Measurements from ENCODE around the gene RREB1. TPM values are rescaled to one million over a fixed set of nuclear protein-coding genes. Genes with fewer than 3 reads are reported as not detected.

The RREB1 gene
- polyA plus RNA-seq, 2 donors, result 13.0 to 19.7 TPM

DNA sequence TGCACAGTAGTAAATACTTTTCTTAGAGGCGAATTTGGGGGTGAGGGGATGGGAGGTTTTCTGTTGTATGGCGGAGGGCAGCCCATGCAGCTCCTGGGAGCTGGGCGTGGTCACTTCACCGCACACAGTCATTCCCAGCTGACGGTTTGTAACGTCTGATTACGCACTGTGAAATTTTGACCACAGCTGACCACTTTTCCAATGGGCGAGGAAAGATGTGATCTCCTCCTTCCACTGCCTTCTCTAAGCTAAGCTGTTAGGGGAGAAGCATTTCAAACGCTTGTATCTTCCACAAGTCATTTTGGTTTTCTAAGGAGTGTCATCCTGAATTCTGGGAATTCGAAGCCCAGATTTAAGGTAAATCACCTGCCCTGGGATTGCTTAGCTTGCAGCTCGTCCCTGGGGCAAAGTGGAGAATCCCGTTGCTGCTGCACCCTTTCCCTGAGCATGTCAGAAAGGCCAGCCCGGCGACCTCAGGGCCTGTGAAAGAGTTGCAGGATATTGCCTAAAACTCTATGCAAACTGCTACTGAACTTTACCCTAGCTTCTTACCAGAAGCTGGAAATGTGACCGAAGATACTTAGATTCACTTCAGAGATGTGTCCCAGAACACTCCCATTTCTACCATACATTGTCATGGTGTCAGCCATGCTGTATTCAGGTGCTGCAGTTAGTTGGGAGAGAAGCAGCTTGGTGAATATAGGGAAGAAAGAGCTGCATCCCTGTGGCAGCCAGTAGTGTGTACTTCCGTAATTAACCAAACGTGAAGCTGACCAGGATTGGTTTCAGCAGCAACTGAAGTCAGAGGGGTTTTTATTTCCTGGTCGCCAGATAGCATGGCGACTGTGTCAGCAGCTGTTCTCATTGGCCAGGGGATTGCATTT, 58.9 kb downstream of the RREB1 start:
- Histone ChIP-seq H3K36me3 (ENCODE audit: control insufficient read depth in 2 of 2, insufficient read depth in 2 of 2, low read length in 1 of 2) (no peaks in the 10 kb centered on the region), H3K4me1 (ENCODE audit: control insufficient read depth in 2 of 2, insufficient read depth in 2 of 2, low read length in 1 of 2) (peaks cover 10 to 24% of the 10 kb centered on the region in 2 donors), H3K27ac (ENCODE audit: low read depth in 2 of 2, low read length in 1 of 2) (peak overlapping the region; percentile 9 to 48), H3K9me3 (ENCODE audit: control insufficient read depth in 2 of 2, insufficient read depth in 1 of 2, low read depth in 1 of 2, low read length in 1 of 2) (no peaks in the 10 kb centered on the region), H3K27me3 (ENCODE audit: control insufficient read depth in 1 of 2, insufficient read depth in 2 of 2, low read length in 2 of 2) (no peaks in the 10 kb centered on the region), H3K4me3 (ENCODE audit: low read depth in 1 of 2, low read length in 2 of 2) (no peak overlapping the region)
- 67 to 72% methylated on average over 19 of the region's 19 CpGs for WGBS, 2 donors

DNA sequence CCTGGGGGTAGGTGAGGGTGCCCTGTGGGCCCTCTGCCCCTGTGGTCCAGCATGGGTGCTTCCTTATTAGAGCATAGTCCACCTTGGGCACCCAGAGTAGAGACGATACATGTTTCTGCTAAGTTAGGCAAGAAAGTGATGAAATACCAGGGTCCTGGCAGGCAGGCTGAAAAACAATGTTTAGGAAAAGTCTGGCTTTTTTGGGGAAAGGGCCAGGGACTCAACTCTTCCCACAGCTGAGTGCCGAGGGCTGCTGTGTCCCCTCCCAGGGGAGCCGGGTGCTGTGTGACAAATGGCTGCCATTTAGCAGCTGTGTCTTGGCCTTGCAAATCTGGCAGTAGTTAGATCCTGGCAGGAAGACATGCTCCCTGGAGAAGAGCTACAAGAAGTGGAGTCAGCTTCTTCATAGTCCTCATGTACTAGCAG, 61.5 kb downstream of the RREB1 start:
- 24 to 42% methylated on average over 3 of the region's 3 CpGs for WGBS, 2 donors
- no peaks in the 10 kb centered on the region for H3K36me3 ChIP-seq (ENCODE audit: control insufficient read depth in 2 of 2, insufficient read depth in 2 of 2, low read length in 1 of 2)
- no peaks in the 10 kb centered on the region for H3K9me3 ChIP-seq (ENCODE audit: control insufficient read depth in 2 of 2, insufficient read depth in 1 of 2, low read depth in 1 of 2, low read length in 1 of 2)
- H3K4me1 ChIP-seq (ENCODE audit: control insufficient read depth in 2 of 2, insufficient read depth in 2 of 2, low read length in 1 of 2), result peaks cover 16 to 21% of the 10 kb centered on the region in 2 donors
- no peaks in the 10 kb centered on the region for H3K27me3 ChIP-seq (ENCODE audit: control insufficient read depth in 1 of 2, insufficient read depth in 2 of 2, low read length in 2 of 2)
- H3K27ac ChIP-seq (ENCODE audit: low read depth in 2 of 2, low read length in 1 of 2), result peak overlapping the region; percentile 5 to 67
- H3K4me3 ChIP-seq (ENCODE audit: low read depth in 1 of 2, low read length in 2 of 2), result no peak overlapping the region

DNA sequence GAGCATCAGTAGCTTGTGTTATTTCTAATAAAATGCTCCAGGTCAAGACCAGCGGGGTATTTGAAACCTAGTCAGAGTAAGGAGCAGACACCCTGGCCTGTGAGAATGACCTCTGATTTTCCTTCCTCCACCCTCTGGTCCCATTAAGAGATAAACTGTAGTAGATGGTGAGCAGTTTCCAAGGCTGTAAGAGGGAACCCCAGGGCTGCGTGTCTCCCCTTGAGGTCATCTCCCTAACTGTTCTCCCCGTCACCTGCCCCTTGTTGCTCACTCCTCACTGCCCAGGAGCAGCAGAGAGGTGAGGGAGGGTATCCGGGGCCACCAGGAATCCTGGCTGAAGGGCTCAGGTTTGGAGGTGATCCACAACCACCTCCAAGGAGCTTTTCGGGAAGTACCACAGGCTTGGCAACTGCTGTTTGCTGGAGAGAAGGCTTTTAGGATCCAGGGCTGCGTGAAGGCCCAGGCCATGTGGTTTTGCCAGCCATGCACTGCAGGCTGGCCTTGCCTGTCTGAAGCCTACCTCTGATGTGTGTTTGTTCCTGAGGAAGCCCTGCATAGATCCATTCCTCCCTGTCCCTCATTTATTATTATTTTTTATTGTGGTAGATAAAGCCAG, 62.5 kb downstream of the RREB1 start:
- 80 to 86% methylated on average over 6 of the region's 6 CpGs for WGBS, 2 donors

DNA sequence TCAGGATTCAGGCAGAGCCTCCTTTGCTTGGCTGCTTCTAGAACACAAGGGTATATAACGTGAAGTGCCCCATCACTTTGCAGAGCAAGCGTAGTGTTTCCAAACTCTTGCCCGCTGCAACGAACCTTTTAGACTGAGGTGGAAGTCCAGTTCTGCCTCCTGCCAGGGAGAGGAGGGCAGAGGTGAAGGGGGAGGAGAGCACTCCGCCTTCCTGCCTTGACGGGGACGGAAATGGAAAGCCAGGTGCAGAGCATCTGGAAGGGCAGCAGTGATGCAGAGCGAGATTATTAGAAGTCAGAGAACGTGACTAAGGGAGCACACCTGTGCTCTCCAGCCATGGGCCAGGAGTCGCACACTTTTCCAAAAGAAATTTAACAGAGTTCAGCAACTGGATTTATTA, 63.4 kb downstream of the RREB1 start:
- Histone ChIP-seq H3K27me3 (ENCODE audit: control insufficient read depth in 1 of 2, insufficient read depth in 2 of 2, low read length in 2 of 2) (no peaks in the 10 kb centered on the region), H3K9me3 (ENCODE audit: control insufficient read depth in 2 of 2, insufficient read depth in 1 of 2, low read depth in 1 of 2, low read length in 1 of 2) (no peaks in the 10 kb centered on the region), H3K4me1 (ENCODE audit: control insufficient read depth in 2 of 2, insufficient read depth in 2 of 2, low read length in 1 of 2) (peaks cover 16 to 18% of the 10 kb centered on the region in 2 donors), H3K27ac (ENCODE audit: low read depth in 2 of 2, low read length in 1 of 2) (peak overlapping the region in 1 of 2 donors; percentile 26), H3K36me3 (ENCODE audit: control insufficient read depth in 2 of 2, insufficient read depth in 2 of 2, low read length in 1 of 2) (no peaks in the 10 kb centered on the region), H3K4me3 (ENCODE audit: low read depth in 1 of 2, low read length in 2 of 2) (no peak overlapping the region)
- WGBS, 2 donors, result 71 to 84% methylated on average over 10 of the region's 10 CpGs

More for the DNA sequence above, 62.5 kb downstream of the RREB1 start:
- Histone ChIP-seq H3K27me3 (ENCODE audit: control insufficient read depth in 1 of 2, insufficient read depth in 2 of 2, low read length in 2 of 2) (no peaks in the 10 kb centered on the region), H3K36me3 (ENCODE audit: control insufficient read depth in 2 of 2, insufficient read depth in 2 of 2, low read length in 1 of 2) (no peaks in the 10 kb centered on the region), H3K4me1 (ENCODE audit: control insufficient read depth in 2 of 2, insufficient read depth in 2 of 2, low read length in 1 of 2) (peaks cover 16 to 18% of the 10 kb centered on the region in 2 donors), H3K27ac (ENCODE audit: low read depth in 2 of 2, low read length in 1 of 2) (peak overlapping the region in 1 of 2 donors; percentile 75), H3K4me3 (ENCODE audit: low read depth in 1 of 2, low read length in 2 of 2) (no peak overlapping the region), H3K9me3 (ENCODE audit: control insufficient read depth in 2 of 2, insufficient read depth in 1 of 2, low read depth in 1 of 2, low read length in 1 of 2) (no peaks in the 10 kb centered on the region)

DNA sequence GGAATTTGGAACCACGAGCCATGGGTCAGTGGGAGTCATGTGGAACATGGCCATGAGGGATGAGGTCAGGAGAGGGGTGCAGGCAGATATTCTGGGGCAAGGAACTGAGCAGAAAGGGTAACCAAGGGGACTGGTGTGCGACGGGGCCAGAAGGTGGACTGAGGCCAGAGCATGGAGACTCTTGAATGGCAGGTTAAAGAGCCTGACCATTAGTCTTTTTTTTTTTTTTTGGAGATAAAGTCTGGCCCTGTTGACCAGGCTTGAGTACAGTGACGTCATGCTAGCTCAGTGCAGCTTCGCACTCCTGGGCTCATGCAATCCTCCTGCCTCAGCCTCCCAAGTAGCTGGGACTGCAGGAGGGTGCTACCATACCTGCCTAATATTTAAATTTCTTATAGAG, 64.0 kb downstream of the RREB1 start:
- Histone ChIP-seq H3K4me3 (ENCODE audit: low read depth in 1 of 2, low read length in 2 of 2) (no peak overlapping the region), H3K27ac (ENCODE audit: low read depth in 2 of 2, low read length in 1 of 2) (no peak overlapping the region), H3K9me3 (ENCODE audit: control insufficient read depth in 2 of 2, insufficient read depth in 1 of 2, low read depth in 1 of 2, low read length in 1 of 2) (no peaks in the 10 kb centered on the region), H3K36me3 (ENCODE audit: control insufficient read depth in 2 of 2, insufficient read depth in 2 of 2, low read length in 1 of 2) (peaks cover 0 to 3% of the 10 kb centered on the region in 2 donors), H3K4me1 (ENCODE audit: control insufficient read depth in 2 of 2, insufficient read depth in 2 of 2, low read length in 1 of 2) (peaks cover 14 to 16% of the 10 kb centered on the region in 2 donors), H3K27me3 (ENCODE audit: control insufficient read depth in 1 of 2, insufficient read depth in 2 of 2, low read length in 2 of 2) (no peaks in the 10 kb centered on the region)
- 94 to 97% methylated on average over 5 of the region's 5 CpGs for WGBS, 2 donors

DNA sequence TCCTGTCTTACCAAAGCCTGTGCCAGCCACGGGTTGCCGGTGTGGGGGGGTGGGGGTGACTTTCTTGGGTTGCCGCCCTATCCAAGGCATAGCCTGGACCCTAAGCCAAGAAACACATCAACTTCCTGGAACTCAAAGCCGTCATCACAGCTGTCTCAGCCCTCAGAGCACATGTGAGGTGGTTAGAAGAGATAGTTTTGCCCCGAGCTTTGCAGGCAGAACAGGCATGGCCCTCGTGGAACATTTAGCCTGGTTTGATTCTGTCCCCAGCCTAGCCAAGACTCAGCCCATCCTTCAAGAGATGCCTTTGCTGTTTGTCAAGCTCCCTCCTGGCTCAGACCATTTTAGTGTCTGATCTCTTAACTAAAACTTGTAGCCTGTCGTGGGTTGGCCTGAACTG, 64.9 kb downstream of the RREB1 start:
- 58 to 61% methylated on average over 7 of the region's 7 CpGs for WGBS, 2 donors
- H3K27ac ChIP-seq (ENCODE audit: low read depth in 2 of 2, low read length in 1 of 2), result peak overlapping the region in 1 of 2 donors; percentile 57
- peaks cover 14 to 16% of the 10 kb centered on the region in 2 donors for H3K4me1 ChIP-seq (ENCODE audit: control insufficient read depth in 2 of 2, insufficient read depth in 2 of 2, low read length in 1 of 2)
- H3K27me3 ChIP-seq (ENCODE audit: control insufficient read depth in 1 of 2, insufficient read depth in 2 of 2, low read length in 2 of 2), result no peaks in the 10 kb centered on the region
- H3K9me3 ChIP-seq (ENCODE audit: control insufficient read depth in 2 of 2, insufficient read depth in 1 of 2, low read depth in 1 of 2, low read length in 1 of 2), result no peaks in the 10 kb centered on the region
- no peak overlapping the region for H3K4me3 ChIP-seq (ENCODE audit: low read depth in 1 of 2, low read length in 2 of 2)
- peaks cover 0 to 3% of the 10 kb centered on the region in 2 donors for H3K36me3 ChIP-seq (ENCODE audit: control insufficient read depth in 2 of 2, insufficient read depth in 2 of 2, low read length in 1 of 2)

DNA sequence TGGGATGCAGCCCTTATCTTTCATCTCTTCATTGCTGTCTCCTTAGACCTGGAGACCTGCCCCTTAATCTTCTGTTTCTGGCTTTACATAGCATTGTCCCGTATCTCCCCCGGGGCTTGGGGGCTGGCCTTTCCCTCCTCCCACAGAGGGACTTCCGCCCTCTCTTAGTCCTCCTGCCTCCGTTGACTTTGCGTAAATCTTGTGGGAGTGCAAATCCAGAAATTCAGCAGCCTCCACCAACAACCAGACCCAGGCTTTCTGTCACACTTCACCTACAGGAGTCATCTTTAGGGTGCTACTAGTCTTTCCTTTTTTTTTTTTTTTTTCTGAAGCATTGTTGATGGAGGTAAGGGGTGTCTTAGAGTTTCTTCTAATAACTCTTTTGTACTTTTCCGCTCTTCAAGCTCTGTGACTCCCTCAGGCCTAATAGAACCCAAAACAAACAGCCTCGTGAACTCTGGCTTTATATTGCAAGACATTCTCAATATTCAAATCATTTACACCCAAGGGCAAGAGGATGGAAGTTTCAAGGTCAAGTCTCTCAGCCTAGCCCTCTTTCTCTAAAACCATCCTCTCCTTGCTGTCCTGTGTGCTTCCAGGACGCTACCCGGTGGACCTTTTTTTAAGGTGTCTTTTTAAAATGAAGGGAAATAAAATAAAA, 66.2 kb downstream of the RREB1 start:
- WGBS, 2 donors, result 67 to 76% methylated on average over 9 of the region's 9 CpGs
- Histone ChIP-seq H3K4me1 (ENCODE audit: control insufficient read depth in 2 of 2, insufficient read depth in 2 of 2, low read length in 1 of 2) (peaks cover 11 to 12% of the 10 kb centered on the region in 2 donors), H3K27ac (ENCODE audit: low read depth in 2 of 2, low read length in 1 of 2) (no peak overlapping the region)

DNA sequence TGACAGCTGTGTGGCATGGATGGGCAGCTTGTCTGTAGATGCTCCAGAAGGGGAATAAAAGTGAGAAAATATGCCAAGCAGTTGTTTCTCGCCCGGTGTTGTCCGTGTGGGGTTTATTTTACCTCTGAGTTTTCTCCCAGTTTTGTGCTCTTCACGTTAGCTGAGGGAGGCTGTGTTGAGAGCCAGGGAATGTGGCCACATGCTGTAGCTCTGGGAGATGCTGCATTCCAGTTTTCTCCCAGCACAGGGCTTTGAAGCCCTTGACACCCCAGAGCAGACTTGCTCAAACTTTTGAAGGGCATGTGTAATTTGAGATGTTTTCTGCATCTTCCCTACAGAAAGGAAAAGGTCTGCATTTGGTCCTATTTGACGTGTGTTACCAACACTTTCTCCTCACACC, 67.7 kb downstream of the RREB1 start:
- peaks cover 4 to 8% of the 10 kb centered on the region in 2 donors for H3K4me1 ChIP-seq (ENCODE audit: control insufficient read depth in 2 of 2, insufficient read depth in 2 of 2, low read length in 1 of 2)
- H3K4me3 ChIP-seq (ENCODE audit: low read depth in 1 of 2, low read length in 2 of 2), result no peak overlapping the region
- H3K27me3 ChIP-seq (ENCODE audit: control insufficient read depth in 1 of 2, insufficient read depth in 2 of 2, low read length in 2 of 2), result no peaks in the 10 kb centered on the region
- H3K27ac ChIP-seq (ENCODE audit: low read depth in 2 of 2, low read length in 1 of 2), result no peak overlapping the region
- WGBS, 2 donors, result 72 to 84% methylated on average over 5 of the region's 5 CpGs
- no peaks in the 10 kb centered on the region for H3K9me3 ChIP-seq (ENCODE audit: control insufficient read depth in 2 of 2, insufficient read depth in 1 of 2, low read depth in 1 of 2, low read length in 1 of 2)
- peaks cover 3 to 5% of the 10 kb centered on the region in 2 donors for H3K36me3 ChIP-seq (ENCODE audit: control insufficient read depth in 2 of 2, insufficient read depth in 2 of 2, low read length in 1 of 2)

More for the DNA sequence above, 66.2 kb downstream of the RREB1 start:
- Histone ChIP-seq H3K4me3 (ENCODE audit: low read depth in 1 of 2, low read length in 2 of 2) (no peak overlapping the region), H3K9me3 (ENCODE audit: control insufficient read depth in 2 of 2, insufficient read depth in 1 of 2, low read depth in 1 of 2, low read length in 1 of 2) (no peaks in the 10 kb centered on the region), H3K36me3 (ENCODE audit: control insufficient read depth in 2 of 2, insufficient read depth in 2 of 2, low read length in 1 of 2) (peaks cover 0 to 3% of the 10 kb centered on the region in 2 donors), H3K27me3 (ENCODE audit: control insufficient read depth in 1 of 2, insufficient read depth in 2 of 2, low read length in 2 of 2) (no peaks in the 10 kb centered on the region)

DNA sequence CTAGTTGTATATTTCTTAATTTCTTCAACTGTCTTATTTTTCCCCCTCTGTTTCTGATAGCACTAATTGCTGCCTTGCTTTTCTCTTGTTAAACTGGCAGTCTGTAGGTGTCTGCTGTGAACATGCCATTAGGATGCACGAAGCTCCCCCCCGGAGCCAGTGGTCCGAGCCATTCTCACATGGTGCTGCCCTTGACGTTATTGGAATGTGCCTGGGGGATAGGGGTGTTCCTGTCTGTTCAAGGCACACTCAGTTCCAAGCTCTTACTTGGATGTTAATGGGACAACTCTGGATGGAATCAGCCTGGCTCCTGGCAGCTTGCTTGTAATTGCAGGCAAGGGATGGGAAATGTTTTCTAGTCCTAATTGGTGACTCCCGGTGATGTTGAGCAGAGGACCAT, 68.4 kb downstream of the RREB1 start:
- Histone ChIP-seq H3K4me1 (ENCODE audit: control insufficient read depth in 2 of 2, insufficient read depth in 2 of 2, low read length in 1 of 2) (peaks cover 4 to 7% of the 10 kb centered on the region in 2 donors), H3K9me3 (ENCODE audit: control insufficient read depth in 2 of 2, insufficient read depth in 1 of 2, low read depth in 1 of 2, low read length in 1 of 2) (no peaks in the 10 kb centered on the region), H3K27ac (ENCODE audit: low read depth in 2 of 2, low read length in 1 of 2) (no peak overlapping the region), H3K36me3 (ENCODE audit: control insufficient read depth in 2 of 2, insufficient read depth in 2 of 2, low read length in 1 of 2) (peaks cover 3 to 7% of the 10 kb centered on the region in 2 donors), H3K4me3 (ENCODE audit: low read depth in 1 of 2, low read length in 2 of 2) (no peak overlapping the region), H3K27me3 (ENCODE audit: control insufficient read depth in 1 of 2, insufficient read depth in 2 of 2, low read length in 2 of 2) (no peaks in the 10 kb centered on the region)
- 66 to 81% methylated on average over 5 of the region's 5 CpGs for WGBS, 2 donors

Data from esophagus (tissue), 2 donors.